GM19023 (cell line): Measurements from ENCODE around the gene VKORC1L1.
"Not testable (repeated sequence)": the region's sequence is repeated elsewhere in the genome, so short reads cannot be mapped to it uniquely, and the experiment has no call there.

Experiments used
- ATAC-seq: cut with Tn5 transposase; IDR thresholded peaks from one replicate; pipeline ENCODE4 v1.9.1; 2021; ENCODE audit warnings: mild to moderate bottlenecking, moderate library complexity; ENCODE audit not compliant: unreplicated experiment

The VKORC1L1 gene

DNA sequence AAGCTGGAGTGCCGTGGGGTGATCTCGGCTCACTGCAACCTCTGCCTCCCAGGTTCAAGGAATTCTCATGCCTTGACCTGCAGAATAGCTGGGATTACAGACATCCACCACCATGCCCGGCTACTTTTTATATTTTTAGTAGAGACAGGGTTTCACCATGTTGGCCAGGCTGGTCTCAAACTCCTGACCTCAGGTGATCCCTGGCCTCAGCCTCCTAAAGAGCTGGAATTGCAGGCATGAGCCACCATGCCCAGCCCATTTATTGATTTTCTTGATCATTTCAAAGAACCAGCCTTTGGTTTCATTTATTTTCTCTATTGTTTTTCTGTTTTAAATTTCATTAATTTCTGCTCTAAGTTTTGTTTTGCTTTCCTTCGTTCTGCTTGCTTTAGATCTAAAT is 58.8 kb downstream of the VKORC1L1 start:
- no peak for ATAC-seq

DNA sequence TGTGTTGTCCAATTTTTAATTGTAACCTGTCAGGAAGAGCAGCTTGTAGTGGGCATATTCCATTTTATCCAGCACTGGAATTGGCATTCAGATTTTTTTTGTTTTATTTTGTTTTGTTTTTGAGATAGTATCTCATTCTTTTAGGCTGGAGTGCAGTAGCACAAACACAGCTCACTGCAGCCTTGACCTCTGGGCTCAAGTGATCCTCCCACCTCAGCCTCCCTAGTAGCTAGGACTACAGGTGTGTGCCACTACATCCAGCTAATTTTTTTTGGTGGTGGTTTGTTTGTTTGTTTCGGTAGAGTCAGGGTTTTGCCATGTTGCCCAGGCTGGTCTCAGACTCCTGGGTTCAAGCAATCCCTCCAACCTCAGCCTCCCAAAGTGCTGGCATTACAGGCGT is 64.4 kb downstream of the VKORC1L1 start:
- ATAC-seq = no peak

DNA sequence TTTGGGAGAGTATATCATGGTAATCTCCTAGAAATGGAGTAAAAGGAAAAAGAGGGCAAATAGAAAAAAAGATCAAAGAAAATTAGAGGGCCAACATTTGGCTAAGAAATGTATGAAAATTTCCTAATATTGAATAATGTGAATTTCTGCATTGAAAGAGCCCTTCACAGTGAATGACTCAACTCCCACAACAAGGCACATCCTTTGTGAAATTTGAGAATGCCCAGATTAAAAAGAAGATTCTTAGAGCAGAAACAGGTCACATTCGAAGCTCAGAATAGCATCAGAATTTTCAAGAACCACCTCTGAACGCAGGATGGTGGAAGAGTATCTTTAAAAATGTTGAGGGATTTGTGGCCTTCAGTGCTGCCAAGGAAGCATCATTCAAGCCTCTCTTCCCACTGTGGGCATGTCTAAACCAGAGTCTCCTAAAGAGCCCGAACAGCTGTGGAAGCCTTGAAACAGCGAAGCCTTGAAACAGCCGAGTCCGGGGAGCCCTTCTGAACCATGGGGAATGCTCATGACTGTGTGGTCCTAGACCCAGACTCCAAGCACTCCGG is 65.5 kb downstream of the VKORC1L1 start:
- ATAC-seq = no peak

DNA sequence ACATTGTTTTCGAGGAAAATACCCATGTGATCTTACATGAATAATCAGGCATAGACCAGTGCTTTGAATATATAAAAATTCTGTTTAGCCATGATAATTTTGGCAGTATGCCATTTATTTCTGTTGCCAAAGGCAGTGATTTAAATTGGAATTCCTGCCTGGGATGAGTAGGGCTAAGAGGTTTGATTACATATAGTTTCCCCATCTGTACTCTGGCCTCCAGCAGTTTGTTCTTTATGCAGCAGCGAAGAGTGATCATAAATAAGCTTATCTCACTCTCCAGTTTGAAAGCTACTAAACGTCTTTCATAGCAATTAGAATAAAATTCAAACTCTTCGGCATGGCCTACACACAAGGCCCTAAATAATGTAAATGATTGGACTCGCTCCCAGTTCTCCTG is 72.9 kb downstream of the VKORC1L1 start:
- not testable (repeated sequence) for ATAC-seq

DNA sequence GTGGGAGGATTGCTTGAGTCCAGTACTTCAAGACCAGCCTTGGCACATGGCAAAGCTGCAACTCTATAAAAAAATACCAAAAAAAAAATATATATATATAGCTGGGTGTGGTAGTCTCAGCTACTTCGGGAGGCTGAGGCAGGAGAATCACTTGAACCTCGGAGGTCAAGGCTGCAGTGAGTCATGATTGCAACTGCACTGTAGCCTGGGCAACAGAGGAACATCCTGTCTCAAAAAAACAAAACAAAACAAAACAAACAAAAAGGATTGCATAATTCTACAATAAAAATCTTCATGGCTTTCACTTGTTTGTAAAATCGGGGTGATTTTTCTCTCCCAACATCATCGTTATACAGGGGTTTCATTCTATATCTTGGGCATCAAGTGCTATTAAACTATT is 74.0 kb downstream of the VKORC1L1 start:
- no peak for ATAC-seq

DNA sequence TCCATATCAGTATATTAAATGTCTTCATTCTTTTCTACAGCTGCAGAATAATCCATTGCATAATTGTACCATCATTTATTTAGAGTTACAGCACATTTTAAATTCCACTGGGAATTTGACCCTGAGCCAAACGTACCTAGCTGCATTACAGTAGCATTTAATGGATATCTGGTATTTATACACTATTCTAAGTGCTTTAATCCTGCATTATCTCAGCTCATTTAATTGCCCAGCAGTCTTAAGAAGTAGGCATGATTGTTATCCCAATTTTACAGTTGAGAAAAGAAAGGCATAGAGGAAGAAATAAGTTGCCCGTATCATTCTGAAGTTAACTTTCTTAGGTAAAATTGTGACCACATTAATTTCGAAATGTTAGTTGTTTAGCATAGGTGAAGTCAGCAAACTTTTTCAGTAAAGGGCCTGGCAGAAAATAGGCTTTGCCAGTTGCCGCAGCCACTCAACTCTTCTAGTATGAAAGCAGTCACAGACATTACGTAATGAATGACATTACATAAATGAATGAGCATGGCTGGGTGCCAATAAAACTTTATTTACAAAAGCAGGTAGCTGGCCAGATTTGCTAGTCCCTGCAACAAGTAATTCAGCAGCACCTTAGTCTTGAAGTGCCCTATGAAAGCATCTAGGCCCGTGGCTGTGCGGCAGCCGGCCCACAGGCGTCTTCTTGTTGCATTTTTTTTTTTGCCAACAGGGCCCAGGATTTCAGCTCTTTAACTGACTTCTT is 79.1 kb downstream of the VKORC1L1 start:
- no peak for ATAC-seq

DNA sequence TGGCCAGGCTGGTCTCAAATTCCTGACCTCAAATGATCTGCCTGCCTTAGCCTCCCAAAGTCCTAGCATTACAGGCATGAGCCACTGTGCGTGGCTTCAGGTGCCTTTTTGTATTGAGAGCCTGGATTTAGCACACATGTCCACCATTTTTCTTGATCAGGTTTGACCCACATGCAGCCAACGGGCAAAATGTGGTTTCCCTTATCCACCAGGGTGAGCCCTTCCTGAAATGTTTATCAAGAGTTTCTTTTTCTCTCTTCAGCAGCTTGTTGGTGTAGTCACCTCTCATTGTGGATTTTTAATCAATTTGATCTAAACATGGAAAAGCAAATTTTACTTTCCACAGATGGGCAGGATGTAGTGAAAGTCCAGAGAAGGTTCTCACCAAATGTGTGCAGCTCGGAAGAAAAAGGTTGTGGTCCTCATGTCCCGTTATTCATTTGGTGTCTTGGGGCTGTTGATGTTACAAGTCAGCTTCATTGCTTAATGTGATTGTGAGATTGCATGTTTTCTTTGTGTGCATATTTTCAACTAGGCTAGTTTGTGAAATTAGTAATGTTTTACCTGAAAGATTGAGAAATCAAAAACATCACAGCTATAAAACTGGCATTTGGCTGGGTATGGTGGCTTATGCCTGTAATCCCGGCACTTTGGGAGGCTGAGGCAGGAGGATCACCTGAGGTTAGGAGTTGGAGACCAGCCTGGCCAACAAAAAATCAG is 80.3 kb downstream of the VKORC1L1 start:
- ATAC-seq = no peak

DNA sequence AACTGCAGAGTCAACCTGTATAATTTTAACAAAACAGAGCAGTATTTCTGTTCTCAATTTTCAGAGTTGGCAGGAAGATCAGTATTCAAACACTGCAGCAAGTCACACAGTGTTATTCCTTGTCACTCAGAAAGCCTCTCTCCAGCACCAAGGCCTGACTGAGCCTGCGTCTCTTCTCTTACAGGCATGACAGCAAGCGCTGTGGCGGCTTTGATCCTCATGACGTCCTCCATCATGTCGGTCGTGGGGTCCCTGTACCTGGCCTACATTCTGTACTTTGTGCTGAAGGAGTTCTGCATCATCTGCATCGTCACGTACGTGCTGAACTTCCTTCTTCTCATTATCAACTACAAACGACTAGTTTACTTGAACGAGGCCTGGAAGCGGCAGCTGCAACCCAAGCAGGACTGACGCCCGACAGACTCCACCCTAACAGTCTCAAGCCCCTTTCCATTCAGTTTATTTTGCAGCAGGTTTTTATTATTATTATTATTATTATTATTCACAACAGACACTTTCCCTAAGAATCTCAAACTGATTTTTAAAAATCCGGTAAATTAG is 81.1 kb downstream of the VKORC1L1 start:
- no peak for ATAC-seq

DNA sequence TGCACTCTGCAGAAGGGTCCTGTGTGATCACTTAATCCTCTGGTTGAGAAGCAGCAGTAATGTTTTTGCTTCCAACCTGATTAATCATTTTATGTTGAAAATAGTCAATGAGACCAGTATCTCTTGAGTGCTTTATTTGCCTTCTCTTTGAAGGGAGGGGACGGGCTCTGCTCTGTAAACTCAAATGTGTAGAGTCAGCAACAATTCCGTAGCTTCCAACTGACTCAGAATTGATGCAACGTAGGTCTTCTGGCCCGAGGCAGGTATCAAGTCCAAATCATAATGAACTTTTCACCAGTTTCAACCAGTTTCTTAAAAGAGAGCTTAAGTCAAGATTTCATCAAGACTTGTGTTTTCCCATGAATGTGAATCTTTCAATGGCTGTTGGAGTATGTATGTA is 82.8 kb downstream of the VKORC1L1 start:
- ATAC-seq = no peak

DNA sequence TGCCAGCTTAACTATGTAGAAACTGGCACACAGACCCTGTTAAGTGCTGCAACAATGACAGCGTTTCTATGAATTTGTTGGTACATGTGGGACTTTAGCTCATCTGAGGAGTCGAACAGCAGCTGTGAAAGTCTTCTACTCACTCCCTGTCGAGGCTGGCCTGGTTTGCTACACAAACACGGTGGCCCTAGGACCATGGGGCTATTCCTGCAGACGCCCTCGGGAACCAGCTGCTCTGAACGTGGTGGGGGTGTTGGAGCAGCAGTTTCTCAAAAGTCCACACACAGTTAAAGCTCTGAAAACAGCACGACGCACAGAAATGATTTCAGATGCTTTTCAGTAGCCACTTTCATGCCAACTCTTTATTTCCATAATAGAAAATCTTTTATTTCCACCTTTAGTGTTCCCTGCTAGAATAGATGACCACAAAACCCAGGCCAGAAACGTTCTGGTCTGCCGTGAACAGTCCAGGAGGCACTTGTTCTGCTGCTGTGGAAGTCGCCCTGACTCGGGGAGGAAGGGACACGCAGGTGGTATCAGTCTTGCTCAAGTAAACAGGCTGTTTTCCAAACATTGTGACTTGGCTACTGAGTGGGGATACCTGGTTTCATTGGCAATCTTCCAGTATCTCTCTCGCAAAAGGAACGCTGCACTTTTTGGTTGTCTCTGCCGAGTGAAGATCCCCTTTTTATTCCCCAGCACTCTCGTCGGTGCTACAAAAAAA is 87.6 kb downstream of the VKORC1L1 start:
- ATAC-seq = no peak

DNA sequence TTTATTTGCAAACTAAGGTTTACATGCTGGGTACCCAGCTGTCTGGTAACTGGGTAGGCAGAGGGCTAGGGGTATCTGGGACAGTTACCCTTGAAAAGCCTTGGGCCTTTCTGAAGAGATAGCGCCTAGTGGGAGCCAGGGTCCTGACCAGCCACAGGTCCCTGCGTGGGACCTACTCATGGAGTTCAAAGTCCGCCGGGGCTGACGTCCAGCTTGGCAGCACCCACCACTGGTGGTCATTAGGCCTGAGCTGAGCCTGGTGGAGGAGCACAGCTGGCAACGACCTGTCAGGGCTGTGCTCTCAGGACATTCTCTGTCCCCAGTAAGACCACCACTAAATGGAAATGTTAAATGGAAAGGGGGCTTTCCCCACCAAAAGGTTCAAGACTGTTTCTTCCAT is 89.2 kb downstream of the VKORC1L1 start:
- no peak for ATAC-seq

DNA sequence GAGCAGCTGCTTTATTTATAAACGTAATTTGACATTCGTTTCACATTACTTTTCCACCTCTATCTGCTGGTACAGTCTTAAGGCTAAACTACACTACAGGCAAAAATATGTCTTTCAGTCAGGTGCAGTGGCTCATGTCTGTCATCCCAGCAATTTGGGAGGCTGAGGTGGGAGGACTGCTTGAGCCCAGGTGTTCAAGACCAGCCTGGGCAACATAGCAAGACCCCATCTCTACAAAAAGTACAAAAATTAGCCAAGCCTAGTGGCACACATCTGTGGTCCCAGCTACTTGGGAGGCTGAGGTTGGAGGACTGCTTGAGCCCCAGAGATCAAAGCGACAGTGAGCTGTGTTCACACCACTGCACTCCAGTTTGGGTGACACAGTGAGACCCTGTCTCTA is 91.8 kb downstream of the VKORC1L1 start:
- ATAC-seq = not testable (repeated sequence)

DNA sequence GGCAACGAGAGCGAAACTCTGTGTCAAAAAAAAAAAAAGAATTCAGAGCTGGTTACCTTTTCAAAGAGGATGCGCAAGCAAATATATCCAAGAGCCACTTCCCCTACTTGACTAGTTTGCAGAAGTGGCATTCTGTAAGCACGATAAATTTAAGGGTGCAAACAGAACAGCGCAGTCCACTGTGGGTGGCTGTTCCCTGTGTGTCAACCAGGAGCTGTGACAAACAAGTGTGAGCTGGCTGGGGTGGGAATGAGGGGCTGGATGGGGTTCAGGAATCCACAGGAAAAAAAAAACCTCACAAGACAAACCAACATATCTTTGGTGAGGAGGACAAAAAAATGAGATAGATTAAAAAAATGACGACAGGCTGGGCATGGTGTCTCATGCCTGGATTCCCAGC is 93.3 kb downstream of the VKORC1L1 start:
- ATAC-seq = no peak

DNA sequence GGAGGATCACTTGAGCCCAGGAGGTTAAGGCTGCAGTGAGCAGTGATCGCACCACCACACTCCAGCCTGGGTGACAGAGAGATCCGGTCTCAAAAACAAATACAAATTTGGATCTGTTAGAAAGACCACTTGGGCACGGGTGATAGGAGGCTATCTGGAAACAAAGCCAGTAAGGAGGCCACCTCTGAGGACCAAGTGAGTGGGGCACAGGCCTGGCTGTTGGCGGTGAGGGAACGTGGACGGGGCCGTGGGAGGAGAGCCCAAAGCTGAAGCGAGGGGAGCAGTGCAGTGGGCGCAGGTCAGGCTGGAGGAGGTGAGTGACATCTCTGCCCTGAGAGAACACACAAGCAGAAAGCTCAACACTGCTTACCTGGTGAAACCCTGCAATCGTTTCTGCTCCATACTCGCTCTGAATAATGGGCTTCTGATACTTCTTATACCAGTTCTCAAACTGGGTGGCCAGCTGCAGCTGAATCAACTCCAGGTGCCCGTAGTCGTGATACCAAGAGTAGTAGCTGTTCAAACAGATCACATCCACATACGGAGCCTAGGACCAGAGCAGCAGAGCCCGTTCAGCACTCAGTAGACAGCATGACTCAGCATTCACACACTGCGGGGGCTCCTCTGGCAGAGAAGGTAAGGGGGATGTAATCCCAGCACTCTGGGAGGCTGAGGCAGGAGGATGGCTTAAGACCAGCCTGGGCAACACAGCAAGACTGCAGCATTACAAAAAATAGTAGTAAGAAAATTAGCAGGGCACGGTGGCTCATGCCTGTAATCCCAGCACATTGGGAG is 94.7 kb downstream of the VKORC1L1 start:
- ATAC-seq = no peak

DNA sequence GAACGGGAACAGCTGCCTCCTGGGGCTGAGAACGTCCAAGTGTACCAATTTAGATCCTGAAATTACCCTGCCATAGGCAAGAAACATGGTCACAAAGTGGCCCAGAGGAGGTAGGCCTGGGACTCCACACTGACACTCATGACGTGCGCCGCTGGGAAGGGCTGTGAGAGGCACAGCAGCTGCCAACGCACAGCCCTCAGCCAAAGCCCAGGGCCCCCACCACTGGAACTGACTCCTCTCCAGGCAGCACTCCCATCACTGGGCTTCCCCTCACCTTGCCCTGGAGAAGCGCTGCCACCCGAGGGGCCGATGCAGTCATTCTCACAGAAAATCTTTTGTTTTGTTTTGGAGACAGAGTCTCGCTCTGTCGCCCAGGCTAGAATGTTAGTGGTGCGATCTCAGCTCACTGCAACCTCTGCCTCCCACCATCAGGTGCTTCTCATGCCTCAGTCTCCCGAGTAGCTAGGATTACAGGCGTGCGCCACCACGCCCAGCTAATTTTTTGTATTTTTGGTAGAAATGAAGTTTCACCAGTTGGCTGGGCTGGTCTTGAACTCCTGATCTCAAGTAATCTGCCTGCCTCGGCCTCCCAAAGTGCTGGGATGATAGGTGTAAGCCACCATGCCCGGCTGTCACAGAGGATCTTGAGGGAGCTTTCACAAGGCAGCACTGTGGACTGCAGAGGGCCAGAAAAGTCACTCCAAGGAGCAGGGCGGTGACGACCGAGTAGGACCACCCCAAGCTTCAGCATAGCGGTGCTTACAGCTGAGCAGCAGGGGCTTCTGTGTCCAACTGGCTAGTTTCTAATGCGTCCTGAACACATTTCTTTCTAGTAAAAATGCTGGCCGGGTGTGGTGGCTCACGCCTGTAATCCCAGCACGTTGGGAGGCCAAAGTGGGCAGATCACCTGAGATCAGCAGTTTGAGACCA is 95.6 kb downstream of the VKORC1L1 start:
- no peak for ATAC-seq

DNA sequence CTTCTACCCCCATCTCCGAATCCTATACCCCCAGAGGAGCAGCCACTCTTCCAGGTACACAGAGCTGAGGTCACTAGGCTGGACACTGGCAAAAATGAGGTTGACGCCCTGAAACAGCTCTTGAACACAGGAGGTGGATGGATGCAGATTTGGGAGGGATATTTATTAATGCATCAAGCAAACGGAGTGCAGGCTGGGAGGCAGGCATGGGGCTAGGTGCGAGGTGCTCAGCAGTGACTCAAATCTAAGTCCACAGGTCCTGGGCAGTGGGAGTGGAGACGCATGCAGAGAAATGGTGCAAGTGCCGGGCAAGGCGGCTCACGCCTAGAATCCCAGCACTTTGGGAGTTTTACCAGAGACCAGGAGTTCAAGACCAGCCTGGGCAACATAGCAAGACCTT is 98.1 kb downstream of the VKORC1L1 start:
- ATAC-seq = no peak

DNA sequence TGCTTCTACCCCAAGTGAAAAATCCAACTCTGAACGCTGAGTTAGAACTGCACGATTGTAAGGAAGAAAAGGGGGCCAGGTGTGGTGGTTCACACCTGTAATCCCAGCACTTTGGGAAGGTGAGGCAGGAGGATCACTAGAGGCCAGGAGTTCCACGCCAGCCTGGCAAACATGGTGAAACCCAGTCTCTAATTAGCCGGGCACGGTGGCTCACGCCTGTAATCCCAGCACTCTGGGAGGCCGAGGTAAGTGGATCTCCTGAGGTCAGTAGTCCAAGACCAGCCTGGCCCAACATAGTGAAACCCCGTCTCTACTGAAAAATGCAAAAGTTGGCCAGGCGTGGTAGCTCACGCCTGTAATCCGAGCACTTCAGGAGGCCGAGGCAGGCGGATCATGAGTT is 100.1 kb downstream of the VKORC1L1 start:
- no peak for ATAC-seq

DNA sequence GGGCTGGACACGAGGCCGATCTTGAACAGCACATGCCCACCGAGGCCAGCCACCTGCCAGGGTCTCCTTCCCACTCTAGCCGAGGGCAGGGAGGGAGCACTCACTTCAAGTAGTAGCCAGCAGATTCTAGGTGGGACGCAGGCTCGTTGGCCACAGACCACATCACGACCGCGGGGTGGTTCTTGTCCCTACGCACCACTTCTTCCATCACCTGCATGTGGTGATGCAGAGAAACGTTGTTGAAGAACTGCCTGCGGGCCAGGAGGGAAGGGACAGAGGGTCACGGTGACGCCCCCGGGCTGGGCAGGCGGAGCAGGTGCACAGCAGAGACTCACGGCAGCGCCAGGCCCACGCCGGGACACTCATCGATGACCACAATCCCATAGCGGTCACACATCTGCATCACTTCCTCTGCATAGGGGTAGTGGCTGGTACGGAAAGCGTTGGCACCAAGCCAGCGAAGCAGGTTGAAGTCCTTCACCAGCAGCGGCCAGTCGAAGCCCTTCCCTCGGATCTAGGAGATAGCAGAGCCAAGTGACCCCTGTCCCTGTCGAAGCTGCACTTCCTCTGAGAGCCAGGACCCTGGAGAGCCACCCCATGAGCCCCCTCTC is 101.4 kb downstream of the VKORC1L1 start:
- no peak for ATAC-seq

DNA sequence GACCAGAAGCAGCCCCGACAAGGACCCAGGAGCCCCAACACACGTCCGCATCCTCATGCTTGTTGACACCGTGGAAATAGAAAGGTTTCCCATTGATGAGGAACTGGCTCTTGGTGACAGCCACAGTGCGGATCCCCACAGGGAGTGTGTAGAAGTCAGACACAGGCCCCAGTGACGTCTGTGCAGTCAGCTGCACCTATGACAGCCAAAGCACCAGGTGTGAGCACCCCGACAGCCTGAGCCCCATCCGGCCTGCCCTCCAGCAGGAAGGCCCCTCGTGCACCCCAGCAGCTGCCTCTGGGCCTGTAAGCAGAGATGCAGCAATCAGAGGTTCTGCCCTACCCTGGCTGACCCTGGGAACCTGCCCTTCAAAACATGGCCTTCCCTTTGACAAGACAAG is 102.0 kb downstream of the VKORC1L1 start:
- no peak for ATAC-seq
